ENCODE data around the gene ATRIP.

- TF ChIP-seq CTCF (IDR thresholded peaks at IDR 0.05) (no peak), EP300 (IDR thresholded peaks at IDR 0.05) (no peak)
Observed at GRCh38 chr3:48431224-48432029, 15.1 kb upstream of the ATRIP start.
